Trophoblast cell (in vitro differentiated cells and primary cell): ENCODE data around the gene BDH2.
A peak's percentile ranks its signal among the peaks of the same experiment; 100 is the strongest.

Source experiments
- DNase-seq, 2 donors: peaks; one replicate each; pipeline ENCODE4 v3.0.0-alpha.2; 2016
- H2AFZ ChIP-seq: 2 replicates; pipeline ENCODE4 v1.6.1; 2013; ENCODE audit warnings: low read length, moderate library complexity, mild to moderate bottlenecking; ENCODE audit not compliant: insufficient read depth, poor library complexity
- H2AK5ac ChIP-seq: 2 replicates; pipeline ENCODE4 v1.6.1; 2013; ENCODE audit warnings: mild to moderate bottlenecking, low read length
- H2BK120ac ChIP-seq: 2 replicates; pipeline ENCODE4 v1.6.1; 2013; ENCODE audit warnings: low read length, mild to moderate bottlenecking, moderate library complexity; ENCODE audit not compliant: insufficient read depth, poor library complexity
- H2BK12ac ChIP-seq: 2 replicates; pipeline ENCODE4 v1.6.1; 2013; ENCODE audit warnings: mild to moderate bottlenecking, low read length, moderate library complexity
- H2BK5ac ChIP-seq: 2 replicates; pipeline ENCODE4 v1.6.1; 2013; ENCODE audit warnings: low read length, low read depth, moderate library complexity, mild to moderate bottlenecking; ENCODE audit not compliant: poor library complexity
- H3K14ac ChIP-seq: 2 replicates; pipeline ENCODE4 v1.6.1; 2013; ENCODE audit warnings: mild to moderate bottlenecking, low read length
- H3K18ac ChIP-seq: 2 replicates; pipeline ENCODE4 v1.6.1; 2013; ENCODE audit warnings: mild to moderate bottlenecking, low read length
- H3K23ac ChIP-seq: 2 replicates; pipeline ENCODE4 v1.6.1; 2013; ENCODE audit warnings: low read length
- H3K27ac ChIP-seq: 2 replicates; pipeline ENCODE4 v1.5.1; 2013; ENCODE audit warnings: low read depth, mild to moderate bottlenecking, inconsistent platforms, low read length, moderate library complexity
- H3K27me3 ChIP-seq: 2 replicates; pipeline ENCODE4 v1.6.1; 2013; ENCODE audit warnings: inconsistent platforms, mild to moderate bottlenecking, low read length, moderate library complexity; ENCODE audit not compliant: insufficient read depth
- H3K36me3 ChIP-seq, 2 experiments: 1 replicate in 1 of 2; 2 replicates in 1 of 2; pipeline ENCODE4 v1.6.1; 2013; ENCODE audit warnings: low read length in 2 of 2, mild to moderate bottlenecking in 2 of 2, moderate library complexity in 1 of 2; ENCODE audit not compliant: insufficient read depth in 2 of 2, control insufficient read depth in 1 of 2
- H3K4ac ChIP-seq: 2 replicates; pipeline ENCODE4 v1.6.1; 2013; ENCODE audit warnings: low read depth, mild to moderate bottlenecking, low read length, moderate library complexity
- H3K4me1 ChIP-seq, 2 experiments: 1 replicate in 1 of 2; 2 replicates in 1 of 2; pipeline ENCODE4 v1.6.1; 2013; ENCODE audit warnings: low read length in 2 of 2, mild to moderate bottlenecking in 2 of 2, moderate library complexity in 1 of 2; ENCODE audit not compliant: insufficient read depth in 2 of 2, control insufficient read depth in 1 of 2
- H3K4me2 ChIP-seq: 2 replicates; pipeline ENCODE4 v1.6.1; 2013; ENCODE audit warnings: inconsistent platforms, mild to moderate bottlenecking, low read length, moderate library complexity
- H3K4me3 ChIP-seq: 2 replicates; pipeline ENCODE4 v1.5.1; 2013; ENCODE audit warnings: mild to moderate bottlenecking, low read depth, low read length, inconsistent platforms
- H3K79me1 ChIP-seq: one replicate; pipeline ENCODE4 v1.6.1; 2013; ENCODE audit warnings: low read length
- H3K79me2 ChIP-seq: 2 replicates; pipeline ENCODE4 v1.6.1; 2013; ENCODE audit warnings: low read length, mild to moderate bottlenecking; ENCODE audit not compliant: control insufficient read depth, insufficient read depth, poor library complexity
- H3K9ac ChIP-seq: 2 replicates; pipeline ENCODE4 v1.6.1; 2013; ENCODE audit warnings: mild to moderate bottlenecking, low read length
- H3K9me3 ChIP-seq: 2 replicates; pipeline ENCODE4 v1.6.1; 2013; ENCODE audit warnings: low read depth, mild to moderate bottlenecking, control low read depth, inconsistent platforms, low read length; ENCODE audit not compliant: insufficient read depth
- H4K12ac ChIP-seq: 2 replicates; pipeline ENCODE4 v1.6.1; 2013; ENCODE audit warnings: low read depth, mild to moderate bottlenecking, low read length, moderate library complexity
- H4K8ac ChIP-seq: 2 replicates; pipeline ENCODE4 v1.6.1; 2013; ENCODE audit warnings: low read depth, mild to moderate bottlenecking, low read length, moderate library complexity
- H4K91ac ChIP-seq: one replicate; pipeline ENCODE4 v1.6.1; 2013; ENCODE audit warnings: low read depth, mild to moderate bottlenecking, low read length, moderate library complexity
- WGBS: extraction: QIAGEN DNeasy Blood & Tissue Kit; methylation state at CpG from one replicate; pipeline ENCODE4 v1.1.7; 2013; ENCODE audit warnings: missing lambda C conversion rate; ENCODE audit not compliant: insufficient read length, insufficient coverage; ENCODE audit errors: extremely low coverage; 5-methylcytosine and 5-hydroxymethylcytosine counted together

BDH2 gene

DNA sequence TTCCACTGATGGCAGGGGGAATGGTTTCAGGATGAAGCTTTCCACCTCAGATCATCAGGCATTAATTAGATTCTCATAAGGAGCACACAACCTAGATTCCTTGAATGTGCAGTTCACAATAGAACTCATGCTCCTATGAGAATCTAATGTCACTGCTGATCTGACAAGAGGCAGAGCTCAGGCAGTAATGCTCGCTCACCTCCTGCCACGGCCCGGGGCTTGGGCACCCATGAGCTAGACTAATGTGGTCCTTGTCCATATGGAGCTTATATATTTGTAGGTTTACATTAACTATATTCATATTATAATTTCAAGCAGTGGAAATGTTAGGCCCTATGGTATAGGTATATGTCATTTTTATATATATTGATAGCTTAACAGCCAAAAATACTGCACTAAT lies 47.5 kb downstream of the BDH2 start:
- H4K8ac ChIP-seq = no peak overlapping the region
- no peaks in the 10 kb centered on the region for H3K79me1 ChIP-seq
- no peak overlapping the region for H4K12ac ChIP-seq
- no peaks in the 10 kb centered on the region for H3K79me2 ChIP-seq
- no peak overlapping the region for H3K4me3 ChIP-seq
- H3K23ac ChIP-seq = no peak overlapping the region
- H3K18ac ChIP-seq = no peak overlapping the region
- no peak overlapping the region for H3K9ac ChIP-seq
- no peaks in the 10 kb centered on the region for H3K36me3 ChIP-seq
- no peak overlapping the region for H2BK12ac ChIP-seq
- H3K27ac ChIP-seq = no peak overlapping the region
- H3K4ac ChIP-seq = no peak overlapping the region
- no peak overlapping the region for H3K4me2 ChIP-seq
- H3K9me3 ChIP-seq = no peaks in the 10 kb centered on the region
- no CpG with 5 or more reads among the region's 3 CpGs for WGBS
- H2AK5ac ChIP-seq = no peak overlapping the region
- H2BK5ac ChIP-seq = no peak overlapping the region
- no peak for DNase-seq
- H2AFZ ChIP-seq = no peak overlapping the region
- H2BK120ac ChIP-seq = no peak overlapping the region
- H3K27me3 ChIP-seq = no peaks in the 10 kb centered on the region
- no peak overlapping the region for H4K91ac ChIP-seq
- no peaks in the 10 kb centered on the region for H3K4me1 ChIP-seq
- H3K14ac ChIP-seq = no peak overlapping the region

- no peaks in the 10 kb centered on the region for H3K79me2 ChIP-seq
- WGBS = no CpG with 5 or more reads among the region's 2 CpGs
Measured at GRCh38 chr4:103050736-103051436, 48.7 kb downstream of the BDH2 start.

DNA sequence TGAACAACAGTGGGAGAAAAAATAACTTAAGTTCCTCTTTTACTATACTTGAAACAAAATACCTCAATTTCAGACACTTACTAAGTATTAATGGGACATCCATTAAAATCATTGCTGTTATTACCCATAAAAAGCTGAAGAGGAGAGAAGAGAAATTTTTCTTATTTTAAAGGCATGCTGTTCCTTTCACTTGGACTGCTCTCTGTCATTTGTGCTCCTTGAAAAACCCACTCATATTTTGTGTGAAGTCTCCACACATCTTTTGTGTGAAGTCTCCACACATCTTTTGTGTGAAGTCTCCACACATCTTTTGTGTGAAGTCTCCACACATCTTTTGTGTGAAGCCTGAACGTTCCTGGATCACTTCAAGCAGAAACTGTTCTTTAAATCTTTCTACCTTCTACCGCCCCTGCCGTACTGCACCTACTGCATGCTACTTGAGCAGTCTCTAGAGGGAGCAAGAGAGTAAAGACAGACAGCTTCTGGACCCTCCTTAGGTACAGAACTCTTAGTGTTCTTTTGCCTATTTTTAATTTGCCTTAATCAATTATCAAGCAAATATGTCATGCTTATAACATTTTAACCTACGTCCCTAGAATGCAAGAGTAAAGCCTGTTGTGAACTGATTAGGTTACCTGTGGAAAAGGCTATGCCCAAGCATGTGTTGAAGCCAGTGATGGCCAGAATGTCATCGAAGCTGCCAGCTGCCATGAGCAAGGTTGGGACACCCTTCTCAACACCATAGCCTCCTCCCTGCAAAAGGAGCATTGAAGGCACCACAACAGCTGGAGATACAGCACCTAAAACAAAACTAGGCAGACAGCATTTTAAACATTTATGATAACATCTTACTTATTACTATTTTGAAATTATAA lies 53.0 kb downstream of the BDH2 start:
- Histone ChIP-seq H3K4me2 (no peak overlapping the region), H3K36me3 (no peaks in the 10 kb centered on the region), H3K9ac (no peak overlapping the region), H3K27me3 (no peaks in the 10 kb centered on the region), H2BK120ac (no peak overlapping the region), H4K8ac (no peak overlapping the region), H3K79me1 (no peaks in the 10 kb centered on the region), H4K91ac (no peak overlapping the region), H4K12ac (no peak overlapping the region), H3K23ac (no peak overlapping the region), H2BK5ac (no peak overlapping the region), H3K9me3 (no peaks in the 10 kb centered on the region), H3K4ac (no peak overlapping the region), H2AK5ac (no peak overlapping the region), H2AFZ (no peak overlapping the region), H3K14ac (no peak overlapping the region), H3K18ac (no peak overlapping the region), H3K27ac (no peak overlapping the region), H3K4me3 (no peak overlapping the region), H3K79me2 (no peaks in the 10 kb centered on the region), H3K4me1 (no peaks in the 10 kb centered on the region), H2BK12ac (no peak overlapping the region)
- DNase-seq = peak in 1 of 2 donors; percentile 64
- no CpG with 5 or more reads among the region's 5 CpGs for WGBS

More at GRCh38 chr4:103050736-103051436, 48.7 kb downstream of the BDH2 start:
- no peak overlapping the region for H4K91ac ChIP-seq
- H2AK5ac ChIP-seq = no peak overlapping the region
- H3K27me3 ChIP-seq = no peaks in the 10 kb centered on the region
- no peak overlapping the region for H2BK120ac ChIP-seq
- H3K9ac ChIP-seq = no peak overlapping the region
- H4K12ac ChIP-seq = no peak overlapping the region
- no peak overlapping the region for H3K4ac ChIP-seq
- H3K4me3 ChIP-seq = no peak overlapping the region
- no peak overlapping the region for H2BK12ac ChIP-seq
- no peaks in the 10 kb centered on the region for H3K79me1 ChIP-seq
- no peak overlapping the region for H3K27ac ChIP-seq
- no peaks in the 10 kb centered on the region for H3K36me3 ChIP-seq
- H2AFZ ChIP-seq = no peak overlapping the region
- H3K18ac ChIP-seq = no peak overlapping the region
- no peak for DNase-seq
- no peak overlapping the region for H4K8ac ChIP-seq
- H3K4me1 ChIP-seq = no peaks in the 10 kb centered on the region
- no peak overlapping the region for H2BK5ac ChIP-seq
- no peaks in the 10 kb centered on the region for H3K9me3 ChIP-seq
- H3K14ac ChIP-seq = no peak overlapping the region
- no peak overlapping the region for H3K23ac ChIP-seq
- H3K4me2 ChIP-seq = no peak overlapping the region

- no peak overlapping the region for H2BK12ac ChIP-seq
- no peak overlapping the region for H2AK5ac ChIP-seq
- no peak overlapping the region for H3K27ac ChIP-seq
- H2AFZ ChIP-seq = no peak overlapping the region
- no peak overlapping the region for H3K14ac ChIP-seq
- no peak overlapping the region for H3K4me3 ChIP-seq
- H3K4me1 ChIP-seq = no peaks in the 10 kb centered on the region
- no peaks in the 10 kb centered on the region for H3K27me3 ChIP-seq
- no peaks in the 10 kb centered on the region for H3K79me1 ChIP-seq
- H3K4ac ChIP-seq = no peak overlapping the region
- no peak overlapping the region for H3K23ac ChIP-seq
- no peaks in the 10 kb centered on the region for H3K9me3 ChIP-seq
- no peak overlapping the region for H3K18ac ChIP-seq
- H3K36me3 ChIP-seq = no peaks in the 10 kb centered on the region
- no peak overlapping the region for H2BK5ac ChIP-seq
- no peak for DNase-seq
- no peak overlapping the region for H3K4me2 ChIP-seq
- no peak overlapping the region for H3K9ac ChIP-seq
- no peak overlapping the region for H4K12ac ChIP-seq
- WGBS = no CpG with 5 or more reads among the region's 2 CpGs
- H3K79me2 ChIP-seq = no peaks in the 10 kb centered on the region
- no peak overlapping the region for H4K8ac ChIP-seq
- H4K91ac ChIP-seq = no peak overlapping the region
- H2BK120ac ChIP-seq = no peak overlapping the region
Measured at GRCh38 chr4:103044183-103044582, 55.5 kb downstream of the BDH2 start.
